Neural progenitor cell (in vitro differentiated cells): Measurements from ENCODE around the gene SNX8. TPM values are rescaled to one million over a fixed set of nuclear protein-coding genes. Genes with fewer than 3 reads are reported as not detected.

Source experiments
- DNase-seq: peaks from one replicate; pipeline ENCODE4 v3.0.0-alpha.2; 2016; ENCODE audit warnings: low spot score
- H2AFZ ChIP-seq: fragments of 200-600 bp; sonication (generic); replicated peaks from 2 replicates; pipeline ENCODE4 v1.6.1; 2016; ENCODE audit warnings: antibody characterized with exemption
- H3F3A ChIP-seq: fragments of 200-600 bp; sonication (generic); 2 replicates; pipeline ENCODE4 v1.6.1; 2016; ENCODE audit warnings: antibody characterized with exemption, low read depth
- H3K27ac ChIP-seq: fragments of 200-600 bp; sonication (generic); 2 replicates; pipeline ENCODE4 v1.5.1; 2016; ENCODE audit warnings: mild to moderate bottlenecking
- H3K27me3 ChIP-seq: fragments of 200-600 bp; sonication (generic); 2 replicates; pipeline ENCODE4 v1.6.1; 2016; ENCODE audit warnings: mild to moderate bottlenecking, moderate library complexity
- H3K36me3 ChIP-seq: fragments of 200-600 bp; sonication (generic); 2 replicates; pipeline ENCODE4 v1.5.1; 2016
- H3K4me1 ChIP-seq: fragments of 200-600 bp; sonication (generic); 2 replicates; pipeline ENCODE4 v1.6.1; 2016; ENCODE audit warnings: mixed run types
- H3K4me2 ChIP-seq: fragments of 200-600 bp; sonication (generic); 2 replicates; pipeline ENCODE4 v1.6.1; 2016
- H3K4me3 ChIP-seq: fragments of 200-600 bp; sonication (generic); 2 replicates; pipeline ENCODE4 v1.5.1; 2016
- H3K79me2 ChIP-seq: fragments of 200-600 bp; sonication (generic); 2 replicates; pipeline ENCODE4 v1.6.1; 2016; ENCODE audit warnings: low read depth
- H3K9ac ChIP-seq: fragments of 200-600 bp; sonication (generic); 2 replicates; pipeline ENCODE4 v1.6.1; 2016
- H3K9me3 ChIP-seq: fragments of 200-600 bp; sonication (generic); 2 replicates; pipeline ENCODE4 v1.5.1; 2016; ENCODE audit warnings: low read depth
- H4K20me1 ChIP-seq: fragments of 200-600 bp; sonication (generic); 2 replicates; pipeline ENCODE4 v1.6.1; 2016; ENCODE audit warnings: low read depth
- H3K27ac Mint-ChIP-seq: 3 replicates; pipeline ENCODE4 v1.8.0; 2021; ENCODE audit warnings: mixed read lengths
- H3K27me3 Mint-ChIP-seq: 2 replicates; pipeline ENCODE4 v1.8.0; 2022; ENCODE audit warnings: low read depth, mild to moderate bottlenecking, inconsistent platforms, moderate library complexity, mixed read lengths; ENCODE audit not compliant: insufficient read depth
- H3K36me3 Mint-ChIP-seq: 3 replicates; pipeline ENCODE4 v1.8.0; 2021; ENCODE audit warnings: mixed read lengths
- H3K4me1 Mint-ChIP-seq: 3 replicates; pipeline ENCODE4 v1.8.0; 2021; ENCODE audit warnings: mixed read lengths
- H3K4me3 Mint-ChIP-seq: 3 replicates; pipeline ENCODE4 v1.8.0; 2021; ENCODE audit warnings: mild to moderate bottlenecking, moderate library complexity, mixed read lengths
- H3K9me3 Mint-ChIP-seq: 3 replicates; pipeline ENCODE4 v1.8.0; 2020; ENCODE audit warnings: mixed read lengths
- EZH2 ChIP-seq: fragments of 200-600 bp; sonication (generic); IDR thresholded peaks from 2 replicates; pipeline ENCODE4 v1.6.1; 2017; ENCODE audit warnings: antibody characterized with exemption, mild to moderate bottlenecking, moderate library complexity
- EZH2phosphoT487 ChIP-seq: fragments of 200-600 bp; sonication (generic); IDR thresholded peaks from 2 replicates; pipeline ENCODE4 v1.6.1; 2017; ENCODE audit warnings: antibody characterized with exemption
- total RNA-seq: library from RNA; depleted of rRNA; stranded (reverse); fragments of >200 nt; gene quantifications from 2 replicates; pipeline ENCODE4 v1.2.3, GENCODE V29; 2015; ENCODE audit warnings: low replicate concordance
- TF ChIP-seq, protein P1 (sequence below): fragments of 200-600 bp; sonication (generic); IDR thresholded peaks from 2 replicates; pipeline ENCODE4 v1.5.1; 2017; ENCODE audit warnings: antibody characterized with exemption, mild to moderate bottlenecking

The SNX8 gene
- total RNA-seq, 1 donor from 2014 or later = 3.6 TPM

DNA sequence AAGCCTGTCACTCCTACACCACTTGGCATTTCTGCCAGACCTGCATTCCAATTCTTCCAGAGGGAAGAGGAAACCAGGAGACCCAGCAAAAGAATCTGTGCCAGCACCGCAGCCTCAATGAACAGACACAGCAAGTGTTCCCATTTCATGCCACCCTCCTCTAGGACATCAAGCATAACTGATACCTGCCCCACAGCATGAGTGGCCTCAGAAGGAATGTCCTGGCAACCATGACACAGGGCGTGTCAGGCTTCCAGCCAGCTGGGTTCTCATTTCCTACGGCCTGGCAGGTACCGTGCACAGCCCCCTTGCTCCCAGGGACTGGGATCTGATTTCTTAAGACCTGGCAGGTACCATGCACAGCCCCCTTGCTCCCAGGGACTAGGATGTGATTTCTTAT lies 89.3 kb downstream of the SNX8 start:
- H3K36me3 ChIP-seq = no peaks in the 10 kb centered on the region
- H3K4me2 ChIP-seq = no peak overlapping the region
- no peak overlapping the region for H3K9ac ChIP-seq
- Mint-ChIP-seq H3K9me3 (no peaks in the 10 kb centered on the region), H3K36me3 (peaks cover 22% of the 10 kb centered on the region), H3K4me3 (no peak overlapping the region), H3K27me3 (peaks cover 8% of the 10 kb centered on the region), H3K4me1 (no peaks in the 10 kb centered on the region), H3K27ac (no peak overlapping the region)
- no peaks in the 10 kb centered on the region for H3K27me3 ChIP-seq
- H3K4me1 ChIP-seq = no peaks in the 10 kb centered on the region
- TF ChIP-seq, protein P1, sequence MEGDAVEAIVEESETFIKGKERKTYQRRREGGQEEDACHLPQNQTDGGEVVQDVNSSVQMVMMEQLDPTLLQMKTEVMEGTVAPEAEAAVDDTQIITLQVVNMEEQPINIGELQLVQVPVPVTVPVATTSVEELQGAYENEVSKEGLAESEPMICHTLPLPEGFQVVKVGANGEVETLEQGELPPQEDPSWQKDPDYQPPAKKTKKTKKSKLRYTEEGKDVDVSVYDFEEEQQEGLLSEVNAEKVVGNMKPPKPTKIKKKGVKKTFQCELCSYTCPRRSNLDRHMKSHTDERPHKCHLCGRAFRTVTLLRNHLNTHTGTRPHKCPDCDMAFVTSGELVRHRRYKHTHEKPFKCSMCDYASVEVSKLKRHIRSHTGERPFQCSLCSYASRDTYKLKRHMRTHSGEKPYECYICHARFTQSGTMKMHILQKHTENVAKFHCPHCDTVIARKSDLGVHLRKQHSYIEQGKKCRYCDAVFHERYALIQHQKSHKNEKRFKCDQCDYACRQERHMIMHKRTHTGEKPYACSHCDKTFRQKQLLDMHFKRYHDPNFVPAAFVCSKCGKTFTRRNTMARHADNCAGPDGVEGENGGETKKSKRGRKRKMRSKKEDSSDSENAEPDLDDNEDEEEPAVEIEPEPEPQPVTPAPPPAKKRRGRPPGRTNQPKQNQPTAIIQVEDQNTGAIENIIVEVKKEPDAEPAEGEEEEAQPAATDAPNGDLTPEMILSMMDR = no peak
- no peak for TF ChIP-seq EZH2
- no peak for TF ChIP-seq EZH2phosphoT487
- H3K9me3 ChIP-seq = no peaks in the 10 kb centered on the region
- no peak overlapping the region for H3K4me3 ChIP-seq
- H4K20me1 ChIP-seq = peaks cover 29% of the 10 kb centered on the region
- no peak for DNase-seq
- no peak overlapping the region for H2AFZ ChIP-seq
- no peaks in the 10 kb centered on the region for H3F3A ChIP-seq
- peaks cover 49% of the 10 kb centered on the region for H3K79me2 ChIP-seq
- no peak overlapping the region for H3K27ac ChIP-seq

DNA sequence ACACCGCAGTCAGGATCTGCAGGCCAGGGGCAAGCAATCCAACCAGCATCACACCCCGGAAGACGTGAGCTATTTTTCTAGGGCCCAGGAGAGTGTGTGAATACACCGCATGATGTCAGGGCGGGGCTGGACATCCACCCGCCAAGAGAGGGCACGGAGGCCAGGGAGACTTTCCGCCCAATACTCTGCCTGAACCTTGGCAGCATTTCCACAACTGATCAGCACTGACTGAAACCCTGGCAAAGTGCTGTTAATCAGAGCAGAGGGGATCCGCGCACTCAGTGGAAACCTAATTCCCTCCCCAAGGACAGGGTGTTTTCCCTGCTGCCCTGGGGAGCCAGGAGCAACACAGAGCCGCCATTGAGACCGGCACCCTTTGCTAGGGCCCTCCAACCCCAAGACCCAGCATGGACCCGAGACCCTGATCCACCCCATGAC lies 89.7 kb downstream of the SNX8 start:
- H3K79me2 ChIP-seq = peaks cover 45% of the 10 kb centered on the region
- no peak for DNase-seq
- no peaks in the 10 kb centered on the region for H3F3A ChIP-seq
- H3K4me1 ChIP-seq = no peaks in the 10 kb centered on the region
- no peaks in the 10 kb centered on the region for H3K36me3 ChIP-seq
- Mint-ChIP-seq H3K27ac (no peak overlapping the region), H3K4me3 (no peak overlapping the region), H3K36me3 (peaks cover 21% of the 10 kb centered on the region), H3K27me3 (peaks cover 9% of the 10 kb centered on the region), H3K4me1 (no peaks in the 10 kb centered on the region), H3K9me3 (no peaks in the 10 kb centered on the region)
- no peak overlapping the region for H2AFZ ChIP-seq
- no peak overlapping the region for H3K4me2 ChIP-seq
- no peak for TF ChIP-seq EZH2phosphoT487
- TF ChIP-seq, protein P1 = no peak
- TF ChIP-seq EZH2 = no peak
- H3K4me3 ChIP-seq = no peak overlapping the region
- H4K20me1 ChIP-seq = peaks cover 28% of the 10 kb centered on the region
- no peaks in the 10 kb centered on the region for H3K27me3 ChIP-seq
- H3K9me3 ChIP-seq = no peaks in the 10 kb centered on the region
- no peak overlapping the region for H3K27ac ChIP-seq
- H3K9ac ChIP-seq = no peak overlapping the region

DNA sequence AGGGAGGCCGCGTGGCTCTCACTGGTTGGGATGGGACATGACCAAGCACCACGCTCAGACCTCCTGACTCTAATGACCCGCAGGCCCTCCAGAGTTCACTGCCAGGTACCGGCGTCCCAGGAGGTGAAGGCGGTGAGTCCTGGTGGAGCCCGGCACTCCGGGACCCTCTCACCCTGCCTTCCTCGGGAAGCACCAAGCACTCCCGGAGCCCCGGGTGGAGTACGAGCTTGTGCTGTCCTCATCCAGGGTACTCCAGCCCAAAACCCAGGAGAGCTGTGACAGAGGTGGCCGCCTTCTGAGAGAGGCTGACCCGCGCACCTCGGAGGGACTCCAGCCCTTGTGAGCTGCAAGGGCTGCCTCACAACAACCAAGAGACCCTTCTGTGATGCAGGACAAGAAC lies 90.9 kb downstream of the SNX8 start:
- Histone ChIP-seq H3K4me3 (no peak overlapping the region), H3K36me3 (no peaks in the 10 kb centered on the region), H3K79me2 (peaks cover 34% of the 10 kb centered on the region), H3K9me3 (no peaks in the 10 kb centered on the region), H3K27ac (no peak overlapping the region), H3F3A (no peaks in the 10 kb centered on the region), H2AFZ (no peak overlapping the region), H3K27me3 (no peaks in the 10 kb centered on the region), H4K20me1 (peaks cover 22% of the 10 kb centered on the region), H3K4me2 (no peak overlapping the region), H3K4me1 (no peaks in the 10 kb centered on the region), H3K9ac (no peak overlapping the region)
- TF ChIP-seq, protein P1 = no peak
- TF ChIP-seq EZH2phosphoT487 (no peak), EZH2 (no peak)
- Mint-ChIP-seq H3K36me3 (peaks cover 21% of the 10 kb centered on the region), H3K9me3 (no peaks in the 10 kb centered on the region), H3K4me1 (no peaks in the 10 kb centered on the region), H3K27me3 (peaks cover 8% of the 10 kb centered on the region), H3K4me3 (no peak overlapping the region), H3K27ac (no peak overlapping the region)
- no peak for DNase-seq
